K562 (cell line): ENCODE results near the gene MYL11. TPM values are rescaled to one million over a fixed set of nuclear protein-coding genes. Genes with fewer than 3 reads are reported as not detected.

Source experiments
- CCAR2 ChIP-seq: fragments of 200-400 bp; formaldehyde crosslinking; IDR thresholded peaks from 2 replicates; pipeline ENCODE4 v1.6.1; 2017; ENCODE audit warnings: mild to moderate bottlenecking, low read depth, low read length
- CCNT2 ChIP-seq: IDR thresholded peaks from 2 replicates; pipeline ENCODE4 v1.6.1; 2011; ENCODE audit warnings: borderline replicate concordance, low read depth, mild to moderate bottlenecking, moderate library complexity, mixed read lengths, low read length; ENCODE audit not compliant: insufficient read length; ENCODE audit errors: extremely low read depth
- CHCHD3 ChIP-seq: fragments of 250-450 bp; sonication (Bioruptor Pico); IDR thresholded peaks from 2 replicates; pipeline ENCODE4 v2.1.2; 2022; ENCODE audit warnings: mild to moderate bottlenecking
- FOSL1 ChIP-seq: fragments of 200-800 bp; sonication (Bioruptor generic); conservative IDR thresholded peaks from 2 replicates; pipeline ENCODE4 v1.6.1; 2016; ENCODE audit warnings: missing genetic modification characterization, missing compliant biosample characterization
- HLTF ChIP-seq: fragments of 450-650 bp; IDR thresholded peaks from 2 replicates; pipeline ENCODE4 v1.6.1; 2016
- KHSRP ChIP-seq: fragments of 450-650 bp; IDR thresholded peaks from 2 replicates; pipeline ENCODE4 v1.6.1; 2017
- KLF1 ChIP-seq: fragments of 450-650 bp; IDR thresholded peaks from 2 replicates; pipeline ENCODE4 v1.6.1; 2016; ENCODE audit warnings: missing genetic modification characterization, missing compliant biosample characterization
- KLF10 ChIP-seq: fragments of 250-450 bp; sonication (Bioruptor Pico); IDR thresholded peaks from 2 replicates; pipeline ENCODE4 v1.6.1; 2021; ENCODE audit warnings: matching md5 sums
- MCM2 ChIP-seq: fragments of 450-650 bp; IDR thresholded peaks from 2 replicates; pipeline ENCODE4 v1.6.1; 2017; ENCODE audit warnings: low read depth, mild to moderate bottlenecking
- NR3C1 ChIP-seq: sonication (generic); formaldehyde crosslinking; IDR thresholded peaks from 2 replicates; pipeline ENCODE4 v1.8.1; 2022; ENCODE audit warnings: missing genetic modification reagents
- PHB ChIP-seq: fragments of 250-450 bp; sonication (Bioruptor Pico); IDR thresholded peaks from 2 replicates; pipeline ENCODE4 v1.5.0; 2021
- RFX5 ChIP-seq: IDR thresholded peaks from 2 replicates; pipeline ENCODE4 v1.6.1; 2011; ENCODE audit warnings: low read depth, mild to moderate bottlenecking, improper control_type of control experiment, low read length
- SMARCB1 ChIP-seq: IDR thresholded peaks from 2 replicates; pipeline ENCODE4 v1.6.1; 2011; ENCODE audit warnings: improper control_type of control experiment, low read depth; ENCODE audit not compliant: insufficient read length
- U2AF1 ChIP-seq: fragments of 200-400 bp; formaldehyde crosslinking; optimal IDR thresholded peaks from 2 replicates; pipeline ENCODE3; 2017; ENCODE audit warnings: mild to moderate bottlenecking, low read depth, low read length, moderate library complexity
- XRCC3 ChIP-seq: fragments of 450-650 bp; IDR thresholded peaks from 2 replicates; pipeline ENCODE4 v1.6.1; 2017; ENCODE audit warnings: mild to moderate bottlenecking, moderate library complexity
- YBX1 ChIP-seq: fragments of 450-650 bp; IDR thresholded peaks from 2 replicates; pipeline ENCODE4 v1.7.1; 2016; ENCODE audit warnings: mild to moderate bottlenecking
- ZFX ChIP-seq: sonication (generic); formaldehyde crosslinking; IDR thresholded peaks from 2 replicates; pipeline ENCODE4 v1.8.0; 2022; ENCODE audit warnings: mild to moderate bottlenecking, missing genetic modification reagents, moderate library complexity
- ZNF124 ChIP-seq: sonication (generic); formaldehyde crosslinking; IDR thresholded peaks from 2 replicates; pipeline ENCODE4 v1.8.1; 2022; ENCODE audit warnings: missing genetic modification reagents
- ZNF165 ChIP-seq: fragments of 250-450 bp; sonication (Bioruptor Pico); IDR thresholded peaks from 2 replicates; pipeline ENCODE4 v1.4.0; 2020; ENCODE audit warnings: borderline replicate concordance
- ZNF184 ChIP-seq: sonication (generic); formaldehyde crosslinking; IDR thresholded peaks from 2 replicates; pipeline ENCODE4 v1.5.0; 2020; ENCODE audit warnings: missing genetic modification reagents
- ZNF197 ChIP-seq: fragments of 200-800 bp; sonication (Bioruptor generic); IDR thresholded peaks from 2 replicates; pipeline ENCODE4 v1.6.1; 2016; ENCODE audit warnings: low read depth, missing genetic modification characterization, missing compliant biosample characterization
- ZNF445 ChIP-seq: fragments of 250-450 bp; sonication (Bioruptor Pico); IDR thresholded peaks from 2 replicates; pipeline ENCODE4 v1.4.0; 2020; ENCODE audit warnings: low read depth, mild to moderate bottlenecking, moderate library complexity
- polyA plus RNA-seq, 8 experiments: library from polyadenylated mRNA; depleted of rRNA in 4 of 8; stranded (reverse) in 5 of 8; unstranded in 3 of 8; fragments of >200 nt; fragmentation: Nextera tagmentation in 2 of 8; fragmentation: Illumina TruSeq in 1 of 8; extraction: Ambion mirVana in 2 of 8; extraction: Trizol in 1 of 8; gene quantifications; 2 replicates each; pipeline versions ENCODE4 v1.2.1 to v1.2.3, GENCODE V29; 2011 to 2014; ENCODE audit warnings: inconsistent platforms in 1 of 8, missing spikeins in 1 of 8
- total RNA-seq, 7 experiments: library from RNA; depleted of rRNA in 6 of 7; stranded (reverse); fragments of >200 nt in 6 of 7; fragmentation: Illumina TruSeq in 2 of 7; extraction: Trizol in 2 of 7; gene quantifications; 2 replicates each; pipeline versions ENCODE4 v1.2.1 to v1.2.3, GENCODE V29; 2011 to 2021; ENCODE audit warnings: low replicate concordance in 1 of 7
- TF ChIP-seq, protein P1 (sequence below): fragments of 200-800 bp; sonication (Bioruptor generic); IDR thresholded peaks from 2 replicates; pipeline ENCODE4 v1.6.1; 2017; ENCODE audit warnings: missing genetic modification characterization, missing compliant biosample characterization
- TF ChIP-seq, protein P2 (sequence below): sonication (generic); formaldehyde crosslinking; IDR thresholded peaks from 2 replicates; pipeline ENCODE4 v1.8.0; 2022; ENCODE audit warnings: mild to moderate bottlenecking, missing genetic modification reagents
- TF ChIP-seq, protein P3 (sequence below): sonication (generic); formaldehyde crosslinking; IDR thresholded peaks from 2 replicates; pipeline ENCODE4 v1.8.1; 2023; ENCODE audit warnings: missing genetic modification reagents, mild to moderate bottlenecking, borderline replicate concordance

The MYL11 gene
- total and polyA plus RNA-seq, 9 of the 15 experiments (the other 6 are each of a cell fraction or from before 2014, with no cell fraction given), result 0.31 to 1.5 (median 0.73) TPM; not detected in 4

DNA sequence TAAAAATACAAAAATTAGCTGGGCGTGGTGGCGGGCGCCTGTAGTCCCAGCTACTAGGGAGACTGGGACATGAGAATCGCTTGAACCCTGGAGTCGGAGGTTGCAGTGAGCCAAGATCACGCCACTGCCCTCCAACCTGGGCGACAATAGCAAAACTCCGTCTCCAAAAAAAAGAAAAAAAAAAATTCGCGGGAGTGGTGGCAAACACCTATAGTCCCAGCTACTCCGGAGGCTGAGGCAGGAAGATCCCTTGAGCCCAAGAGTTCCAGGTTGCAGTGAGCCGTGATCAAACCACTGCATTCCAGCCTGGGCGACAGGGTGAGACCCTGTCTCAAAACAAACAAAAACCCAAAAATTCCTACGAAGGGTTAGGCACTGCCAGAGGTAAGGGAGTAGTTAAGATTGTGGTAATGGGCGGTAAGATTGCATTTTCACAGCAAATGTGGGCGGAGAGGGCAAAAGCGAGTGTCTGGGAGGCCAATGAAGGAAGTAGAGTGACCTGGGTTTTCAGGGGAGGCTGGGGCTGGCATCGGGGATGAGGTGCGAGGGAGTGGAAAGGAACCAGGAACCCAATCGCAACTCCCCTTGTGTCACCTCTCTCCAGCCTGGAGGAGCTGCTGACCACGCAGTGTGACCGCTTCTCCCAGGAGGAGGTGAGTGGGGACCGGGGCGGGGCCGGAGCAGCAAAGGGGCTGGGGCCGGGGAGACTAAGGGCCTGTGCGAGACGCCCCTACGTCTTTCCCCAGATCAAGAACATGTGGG is 2.6 kb downstream of the MYL11 start (continued):
- no peak for TF ChIP-seq U2AF1
- TF ChIP-seq ZNF124 (CRISPR knock-in tag), result no peak
- TF ChIP-seq YBX1, result no peak
- TF ChIP-seq HLTF, result no peak
- TF ChIP-seq KLF1 (tag), result no peak
- TF ChIP-seq ZNF184 (CRISPR knock-in tag), result no peak
- no peak for TF ChIP-seq ZFX
- no peak for TF ChIP-seq XRCC3
- TF ChIP-seq RFX5, result no peak
- no peak for TF ChIP-seq KHSRP
- TF ChIP-seq, protein P1, sequence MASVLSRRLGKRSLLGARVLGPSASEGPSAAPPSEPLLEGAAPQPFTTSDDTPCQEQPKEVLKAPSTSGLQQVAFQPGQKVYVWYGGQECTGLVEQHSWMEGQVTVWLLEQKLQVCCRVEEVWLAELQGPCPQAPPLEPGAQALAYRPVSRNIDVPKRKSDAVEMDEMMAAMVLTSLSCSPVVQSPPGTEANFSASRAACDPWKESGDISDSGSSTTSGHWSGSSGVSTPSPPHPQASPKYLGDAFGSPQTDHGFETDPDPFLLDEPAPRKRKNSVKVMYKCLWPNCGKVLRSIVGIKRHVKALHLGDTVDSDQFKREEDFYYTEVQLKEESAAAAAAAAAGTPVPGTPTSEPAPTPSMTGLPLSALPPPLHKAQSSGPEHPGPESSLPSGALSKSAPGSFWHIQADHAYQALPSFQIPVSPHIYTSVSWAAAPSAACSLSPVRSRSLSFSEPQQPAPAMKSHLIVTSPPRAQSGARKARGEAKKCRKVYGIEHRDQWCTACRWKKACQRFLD, result no peak; the same call in 1 of the 2 replicates
- no peak for TF ChIP-seq CCNT2
- no peak for TF ChIP-seq MCM2
- no peak for TF ChIP-seq KLF10 (CRISPR knock-in tag)
- no peak for TF ChIP-seq CHCHD3 (CRISPR knock-in tag)
- TF ChIP-seq, protein P2, sequence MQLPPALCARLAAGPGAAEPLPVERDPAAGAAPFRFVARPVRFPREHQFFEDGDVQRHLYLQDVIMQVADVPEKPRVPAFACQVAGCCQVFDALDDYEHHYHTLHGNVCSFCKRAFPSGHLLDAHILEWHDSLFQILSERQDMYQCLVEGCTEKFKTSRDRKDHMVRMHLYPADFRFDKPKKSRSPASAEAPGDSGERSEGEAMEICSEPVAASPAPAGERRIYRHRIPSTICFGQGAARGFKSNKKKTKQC (CRISPR knock-in tag), result no peak
- TF ChIP-seq ZNF165 (CRISPR knock-in tag), result no peak
- TF ChIP-seq NR3C1, result no peak
- no peak for TF ChIP-seq ZNF197
- TF ChIP-seq ZNF445 (CRISPR knock-in tag), result no peak
- TF ChIP-seq, protein P3, sequence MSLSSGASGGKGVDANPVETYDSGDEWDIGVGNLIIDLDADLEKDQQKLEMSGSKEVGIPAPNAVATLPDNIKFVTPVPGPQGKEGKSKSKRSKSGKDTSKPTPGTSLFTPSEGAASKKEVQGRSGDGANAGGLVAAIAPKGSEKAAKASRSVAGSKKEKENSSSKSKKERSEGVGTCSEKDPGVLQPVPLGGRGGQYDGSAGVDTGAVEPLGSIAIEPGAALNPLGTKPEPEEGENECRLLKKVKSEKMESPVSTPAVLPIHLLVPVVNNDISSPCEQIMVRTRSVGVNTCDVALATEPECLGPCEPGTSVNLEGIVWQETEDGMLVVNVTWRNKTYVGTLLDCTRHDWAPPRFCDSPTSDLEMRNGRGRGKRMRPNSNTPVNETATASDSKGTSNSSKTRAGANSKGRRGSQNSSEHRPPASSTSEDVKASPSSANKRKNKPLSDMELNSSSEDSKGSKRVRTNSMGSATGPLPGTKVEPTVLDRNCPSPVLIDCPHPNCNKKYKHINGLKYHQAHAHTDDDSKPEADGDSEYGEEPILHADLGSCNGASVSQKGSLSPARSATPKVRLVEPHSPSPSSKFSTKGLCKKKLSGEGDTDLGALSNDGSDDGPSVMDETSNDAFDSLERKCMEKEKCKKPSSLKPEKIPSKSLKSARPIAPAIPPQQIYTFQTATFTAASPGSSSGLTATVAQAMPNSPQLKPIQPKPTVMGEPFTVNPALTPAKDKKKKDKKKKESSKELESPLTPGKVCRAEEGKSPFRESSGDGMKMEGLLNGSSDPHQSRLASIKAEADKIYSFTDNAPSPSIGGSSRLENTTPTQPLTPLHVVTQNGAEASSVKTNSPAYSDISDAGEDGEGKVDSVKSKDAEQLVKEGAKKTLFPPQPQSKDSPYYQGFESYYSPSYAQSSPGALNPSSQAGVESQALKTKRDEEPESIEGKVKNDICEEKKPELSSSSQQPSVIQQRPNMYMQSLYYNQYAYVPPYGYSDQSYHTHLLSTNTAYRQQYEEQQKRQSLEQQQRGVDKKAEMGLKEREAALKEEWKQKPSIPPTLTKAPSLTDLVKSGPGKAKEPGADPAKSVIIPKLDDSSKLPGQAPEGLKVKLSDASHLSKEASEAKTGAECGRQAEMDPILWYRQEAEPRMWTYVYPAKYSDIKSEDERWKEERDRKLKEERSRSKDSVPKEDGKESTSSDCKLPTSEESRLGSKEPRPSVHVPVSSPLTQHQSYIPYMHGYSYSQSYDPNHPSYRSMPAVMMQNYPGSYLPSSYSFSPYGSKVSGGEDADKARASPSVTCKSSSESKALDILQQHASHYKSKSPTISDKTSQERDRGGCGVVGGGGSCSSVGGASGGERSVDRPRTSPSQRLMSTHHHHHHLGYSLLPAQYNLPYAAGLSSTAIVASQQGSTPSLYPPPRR (CRISPR knock-in tag), result no peak
- 0 out of 2 replicates have a peak, but pooled peaks have one; percentile 1 for TF ChIP-seq FOSL1
- no peak for TF ChIP-seq PHB (CRISPR knock-in tag)
- TF ChIP-seq CCAR2, result no peak
- no peak for TF ChIP-seq SMARCB1
